Colonic mucosa (tissue), 4 donors: ENCODE measurements around the gene CARTPT. TPM values are rescaled to one million over a fixed set of nuclear protein-coding genes. Genes with fewer than 3 reads are reported as not detected.

Experiments
- DNase-seq: peaks from one replicate; pipeline ENCODE4 v3.0.0-alpha.2; 2020
- H3K27ac ChIP-seq: fragments of 200-600 bp; one replicate; pipeline ENCODE4 v1.8.0; 2021
- H3K27me3 ChIP-seq: fragments of 200-600 bp; one replicate; pipeline ENCODE4 v1.8.0; 2021
- H3K36me3 ChIP-seq: fragments of 200-600 bp; one replicate; pipeline ENCODE4 v1.8.0; 2021
- H3K4me1 ChIP-seq: fragments of 200-600 bp; one replicate; pipeline ENCODE4 v1.8.0; 2021; ENCODE audit warnings: mild to moderate bottlenecking
- H3K4me3 ChIP-seq: fragments of 200-600 bp; one replicate; pipeline ENCODE4 v1.8.0; 2021
- H3K9ac ChIP-seq, 2 donors: one replicate each; pipeline ENCODE4 v1.7.0; 2013; ENCODE audit warnings: control low read depth in 2 of 2, low read depth in 2 of 2, low read length in 2 of 2
- H3K9me3 ChIP-seq: fragments of 200-600 bp; one replicate; pipeline ENCODE4 v1.8.0; 2021
- CTCF ChIP-seq: fragments of 200-600 bp; IDR thresholded peaks from one replicate; pipeline ENCODE4 v1.8.0; 2022; ENCODE audit warnings: antibody characterized with exemption, mild to moderate bottlenecking
- intact Hi-C: fragments of 100-400 bp; cut with DNase I; formaldehyde crosslinking; loops from one replicate; pipeline ENCODE4 v1.14.1; 2022
- total RNA-seq, 2 donors: library from RNA; stranded (reverse); fragmentation: NEBNext Ultra II Directional in 1 of 2; extraction: Animal tissue kit (Norgen Biotek cat#: 25700) in 1 of 2; gene quantifications; one replicate each; pipeline ENCODE4 v1.2.1, GENCODE V29; 2021
- donor health status: healthy.
- donor health status: DM: no; HTN: no; CAD: no.
- donor health status: DM: no; HTN: no; CAD: no.

Gene CARTPT
- total RNA-seq, 2 donors from 2014 or later: 0.67 to 2.4 TPM

DNA sequence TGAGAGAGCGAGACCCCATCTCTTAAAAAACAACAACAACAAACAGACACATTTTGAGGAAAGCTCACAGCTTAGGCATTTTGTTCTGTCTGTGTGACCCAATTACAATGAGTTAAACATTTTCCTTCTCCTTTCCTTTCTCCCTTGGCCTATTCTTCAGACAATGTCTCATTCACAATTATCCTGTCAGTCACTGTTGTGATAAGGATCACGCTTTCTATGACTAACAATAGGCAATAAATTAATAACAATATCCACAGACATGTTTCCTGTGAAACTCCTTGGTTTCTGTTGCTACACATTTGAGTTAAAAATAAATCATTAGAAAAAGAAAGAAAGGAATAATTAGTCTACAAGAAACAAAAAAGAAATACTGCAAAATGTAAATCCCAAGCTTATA is 19.8 kb upstream of the CARTPT start:
- H3K27me3 ChIP-seq: no peaks in the 10 kb centered on the region
- H3K4me1 ChIP-seq: no peaks in the 10 kb centered on the region
- intact Hi-C loops: no loop called here
- no peak overlapping the region for H3K27ac ChIP-seq
- DNase-seq: no peak
- TF ChIP-seq CTCF: no peak
- H3K9me3 ChIP-seq: no peaks in the 10 kb centered on the region
- H3K9ac ChIP-seq: no peak overlapping the region
- no peaks in the 10 kb centered on the region for H3K36me3 ChIP-seq
- H3K4me3 ChIP-seq: no peak overlapping the region

DNA sequence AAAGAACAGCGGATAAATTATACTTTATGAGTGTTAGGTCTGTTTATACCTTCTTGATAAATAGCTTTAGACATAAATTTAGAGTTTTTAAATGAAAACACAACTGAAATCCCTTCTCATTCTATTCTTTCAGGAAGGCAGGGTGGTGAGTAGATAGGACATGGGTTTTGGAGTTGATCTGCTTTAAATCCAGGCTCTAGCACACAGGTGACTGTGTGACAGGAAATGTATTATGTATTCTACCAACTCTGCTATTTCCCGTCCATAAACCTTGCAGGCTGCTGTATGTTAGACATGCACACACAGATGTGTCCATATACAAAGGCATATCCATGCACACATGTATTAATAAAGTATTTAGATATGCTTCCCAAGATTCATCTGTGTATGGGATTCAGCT is 19.3 kb upstream of the CARTPT start:
- DNase-seq: no peak
- intact Hi-C loops: no loop called here
- H3K9ac ChIP-seq: no peak overlapping the region

GRCh38 chr5:71700803-71701202 is 18.3 kb upstream of the CARTPT start:
- Histone ChIP-seq H3K4me3 (no peak overlapping the region), H3K9me3 (no peaks in the 10 kb centered on the region), H3K27ac (no peak overlapping the region), H3K4me1 (no peaks in the 10 kb centered on the region), H3K27me3 (no peaks in the 10 kb centered on the region), H3K9ac (no peak overlapping the region), H3K36me3 (no peaks in the 10 kb centered on the region)
- intact Hi-C loops: no loop called here
- DNase-seq: no peak
- TF ChIP-seq CTCF: no peak

More for the DNA sequence above, 19.3 kb upstream of the CARTPT start:
- Histone ChIP-seq H3K27ac (no peak overlapping the region), H3K4me1 (no peaks in the 10 kb centered on the region), H3K4me3 (no peak overlapping the region), H3K27me3 (no peaks in the 10 kb centered on the region), H3K36me3 (no peaks in the 10 kb centered on the region), H3K9me3 (no peaks in the 10 kb centered on the region)
- TF ChIP-seq CTCF: no peak

- H3K9ac ChIP-seq: no peak overlapping the region
- H3K36me3 ChIP-seq: no peaks in the 10 kb centered on the region
- no peak overlapping the region for H3K27ac ChIP-seq
- H3K4me3 ChIP-seq: no peak overlapping the region
- DNase-seq: no peak
- TF ChIP-seq CTCF: no peak
- H3K9me3 ChIP-seq: no peaks in the 10 kb centered on the region
- no peaks in the 10 kb centered on the region for H3K4me1 ChIP-seq
- H3K27me3 ChIP-seq: no peaks in the 10 kb centered on the region
- intact Hi-C loops: no loop called here
Observed at GRCh38 chr5:71701407-71701806, 17.7 kb upstream of the CARTPT start.

DNA sequence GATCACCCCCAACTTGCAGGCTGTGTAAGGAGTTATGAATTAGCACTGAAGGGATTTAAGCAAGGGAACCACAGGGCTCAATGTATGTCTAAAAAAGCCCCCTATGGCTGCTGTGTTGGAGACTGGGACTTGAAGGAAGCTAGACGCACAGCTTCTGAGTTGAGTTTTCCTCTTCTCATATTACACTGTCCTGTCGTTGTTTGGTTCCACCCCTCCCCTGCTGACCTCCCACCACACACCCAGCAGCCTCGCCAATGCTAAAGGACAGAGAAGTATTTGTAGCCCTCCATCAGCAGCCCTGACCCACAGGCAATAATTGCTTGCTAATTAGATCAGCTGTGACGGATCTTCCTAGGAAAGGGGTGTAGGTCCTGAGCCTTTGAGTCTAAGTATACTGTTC is 15.1 kb upstream of the CARTPT start:
- Histone ChIP-seq H3K4me3 (no peak overlapping the region), H3K4me1 (no peaks in the 10 kb centered on the region), H3K27ac (no peak overlapping the region), H3K27me3 (no peaks in the 10 kb centered on the region), H3K36me3 (no peaks in the 10 kb centered on the region), H3K9ac (no peak overlapping the region), H3K9me3 (no peaks in the 10 kb centered on the region)
- no peak for DNase-seq
- intact Hi-C loops: no loop called here
- TF ChIP-seq CTCF: no peak

DNA sequence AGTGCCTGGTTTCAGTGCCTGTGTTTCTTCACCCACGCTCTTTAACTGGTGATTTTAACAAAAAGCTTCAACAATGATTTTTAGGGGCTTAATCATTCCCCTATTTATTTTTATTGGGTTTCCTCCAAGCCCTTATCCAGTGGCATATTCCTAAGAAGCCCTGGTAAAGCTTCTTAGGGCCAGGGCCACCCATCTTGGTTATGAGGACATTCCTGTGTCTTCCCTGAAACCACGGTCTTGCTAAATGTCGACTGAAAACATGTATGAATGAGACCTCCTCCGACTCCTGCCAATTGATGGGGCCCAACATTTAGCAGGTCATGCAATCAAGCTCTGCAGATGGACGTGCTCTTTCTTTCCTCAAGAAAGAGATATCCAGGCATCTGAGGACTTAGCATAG is 13.7 kb upstream of the CARTPT start:
- Histone ChIP-seq H3K27ac (no peak overlapping the region), H3K27me3 (no peaks in the 10 kb centered on the region), H3K4me1 (no peaks in the 10 kb centered on the region), H3K9me3 (no peaks in the 10 kb centered on the region), H3K4me3 (no peak overlapping the region), H3K36me3 (no peaks in the 10 kb centered on the region), H3K9ac (no peak overlapping the region)
- TF ChIP-seq CTCF: no peak
- intact Hi-C loops: no loop called here
- no peak for DNase-seq
